Effector CD8-positive, alpha-beta T cell (primary cell): Measurements from ENCODE around the gene TMEM161A.
A peak's percentile ranks its signal among the peaks of the same experiment; 100 is the strongest.
"Not testable (repeated sequence)": the region's sequence is repeated elsewhere in the genome, so short reads cannot be mapped to it uniquely, and the experiment has no call there.

ENCODE experiments used
- DNase-seq: peaks from one replicate; lab custom pipeline; 2025; lab: John Stamatoyannopoulos, UW

The TMEM161A gene

GRCh38 chr19:19122902-19123301, 15.4 kb downstream of the TMEM161A start:
- no peak for DNase-seq

GRCh38 chr19:19121371-19121770, 16.9 kb downstream of the TMEM161A start:
- no peak for DNase-seq

- DNase-seq: no peak
Measured at GRCh38 chr19:19120308-19121231, 17.7 kb downstream of the TMEM161A start.

GRCh38 chr19:19119325-19120237, 18.7 kb downstream of the TMEM161A start:
- no peak for DNase-seq

GRCh38 chr19:19115954-19116353, 22.3 kb downstream of the TMEM161A start:
- peak; percentile 18 for DNase-seq

- no peak for DNase-seq
Measured at GRCh38 chr19:19113040-19113626, 25.1 kb downstream of the TMEM161A start.

GRCh38 chr19:19111967-19112580, 26.2 kb downstream of the TMEM161A start:
- no peak for DNase-seq

- DNase-seq: no peak
Measured at GRCh38 chr19:19111136-19111835, 27.0 kb downstream of the TMEM161A start.

- DNase-seq: no peak
Measured at GRCh38 chr19:19110410-19111135, 27.7 kb downstream of the TMEM161A start.

- DNase-seq: no peak
Measured at GRCh38 chr19:19109601-19110000, 28.7 kb downstream of the TMEM161A start.

GRCh38 chr19:19107654-19108053, 30.6 kb downstream of the TMEM161A start:
- DNase-seq: no peak

GRCh38 chr19:19106938-19107337, 31.3 kb downstream of the TMEM161A start:
- not testable (repeated sequence) for DNase-seq

GRCh38 chr19:19106056-19106551, 32.2 kb downstream of the TMEM161A start:
- no peak for DNase-seq

- no peak for DNase-seq
Measured at GRCh38 chr19:19105365-19106055, 32.8 kb downstream of the TMEM161A start.

- DNase-seq: no peak
Measured at GRCh38 chr19:19103167-19103566, 35.1 kb downstream of the TMEM161A start.

GRCh38 chr19:19102566-19102965, 35.7 kb downstream of the TMEM161A start:
- not testable (repeated sequence) for DNase-seq

- DNase-seq: no peak
Measured at GRCh38 chr19:19101540-19101939, 36.7 kb downstream of the TMEM161A start.

- DNase-seq: no peak
Measured at GRCh38 chr19:19098703-19099632, 39.3 kb downstream of the TMEM161A start.
